ENCODE data around the gene LMF1.

The LMF1 gene

GRCh38 chr16:924063-924462, 46.7 kb downstream of the LMF1 start:
- DNase-seq = no peak

DNA sequence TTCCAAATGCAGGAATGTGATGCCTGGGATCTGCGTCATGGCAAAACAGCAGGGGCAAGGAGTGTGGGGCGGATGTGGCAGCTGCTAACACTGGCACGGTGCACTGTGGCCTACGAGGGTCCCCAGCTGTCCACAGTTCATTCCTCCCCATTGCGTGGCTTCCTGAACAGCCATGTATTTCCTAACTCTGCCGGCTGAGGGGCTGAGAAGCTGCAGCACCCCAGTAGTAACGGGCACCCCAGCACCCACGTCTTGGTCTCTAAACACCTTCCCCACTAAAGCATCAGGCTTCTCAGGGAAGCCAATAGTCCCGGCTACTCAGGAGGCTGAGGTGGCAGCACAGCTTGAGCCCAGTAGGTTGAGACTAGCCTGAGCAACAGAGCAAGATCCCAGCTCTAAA, 47.6 kb downstream of the LMF1 start:
- no peak for DNase-seq

DNA sequence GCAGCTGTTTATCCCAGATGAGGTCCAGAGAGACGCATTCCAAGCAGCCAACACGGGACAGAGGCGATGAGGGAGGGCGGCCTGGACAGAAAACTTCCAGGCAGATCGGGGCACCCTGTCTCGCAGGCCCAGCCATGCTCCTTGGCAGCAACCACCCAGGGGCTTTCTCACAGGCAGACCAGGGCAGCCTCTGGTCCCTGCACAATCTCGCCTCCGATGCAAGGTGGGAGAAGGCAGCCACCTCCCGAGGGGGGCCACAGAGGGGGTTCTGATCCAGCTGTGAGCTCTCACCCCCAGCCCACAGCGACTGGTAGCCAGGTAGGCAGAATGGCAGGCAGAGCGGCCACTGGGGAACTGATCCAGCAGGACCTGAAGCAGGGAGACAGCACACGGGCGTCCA, 48.7 kb downstream of the LMF1 start:
- no peak for DNase-seq

GRCh38 chr16:921321-921905, 49.4 kb downstream of the LMF1 start:
- no peak for DNase-seq

DNA sequence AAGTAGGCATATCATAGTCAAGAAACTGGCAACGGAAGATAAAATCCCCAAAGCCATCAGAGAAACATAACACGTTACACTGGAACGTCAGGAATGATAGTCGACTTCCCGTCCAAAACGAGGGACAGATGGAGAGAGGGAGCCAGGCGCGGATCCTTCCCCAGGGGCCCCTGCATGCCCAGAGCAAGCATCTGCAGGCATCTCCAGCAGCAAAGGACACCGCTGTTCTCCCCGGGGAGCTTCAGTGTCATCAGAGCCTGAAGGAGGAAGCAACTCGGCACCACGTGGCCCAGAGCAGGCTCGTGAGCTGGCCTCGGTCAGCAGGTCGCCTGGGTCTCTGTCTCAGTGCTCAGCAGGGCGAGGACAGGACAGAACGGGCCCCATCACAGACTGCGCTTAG, 50.1 kb downstream of the LMF1 start:
- DNase-seq = peak; percentile 85

GRCh38 chr16:920051-920681, 50.6 kb downstream of the LMF1 start:
- DNase-seq = peak; percentile 79

DNA sequence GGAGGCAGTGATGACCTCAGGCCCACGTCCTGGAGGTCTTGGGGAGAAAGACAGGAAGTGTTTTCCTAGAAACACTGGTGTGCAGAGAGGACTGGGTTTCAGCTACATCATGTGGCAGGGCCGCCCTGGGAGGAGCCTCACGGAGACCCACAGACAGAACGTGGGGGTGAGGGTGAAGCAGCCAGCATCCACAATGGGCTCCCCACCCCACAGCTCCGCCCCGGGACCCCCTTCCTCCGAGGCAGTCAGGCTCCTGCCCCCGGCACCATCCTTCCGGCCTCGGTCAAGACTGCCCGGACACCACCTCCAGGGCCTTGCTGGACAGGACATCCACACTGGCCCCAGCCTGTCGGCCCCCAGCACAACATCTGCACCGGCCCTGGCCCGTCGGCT, 51.1 kb downstream of the LMF1 start:
- DNase-seq = no peak

DNA sequence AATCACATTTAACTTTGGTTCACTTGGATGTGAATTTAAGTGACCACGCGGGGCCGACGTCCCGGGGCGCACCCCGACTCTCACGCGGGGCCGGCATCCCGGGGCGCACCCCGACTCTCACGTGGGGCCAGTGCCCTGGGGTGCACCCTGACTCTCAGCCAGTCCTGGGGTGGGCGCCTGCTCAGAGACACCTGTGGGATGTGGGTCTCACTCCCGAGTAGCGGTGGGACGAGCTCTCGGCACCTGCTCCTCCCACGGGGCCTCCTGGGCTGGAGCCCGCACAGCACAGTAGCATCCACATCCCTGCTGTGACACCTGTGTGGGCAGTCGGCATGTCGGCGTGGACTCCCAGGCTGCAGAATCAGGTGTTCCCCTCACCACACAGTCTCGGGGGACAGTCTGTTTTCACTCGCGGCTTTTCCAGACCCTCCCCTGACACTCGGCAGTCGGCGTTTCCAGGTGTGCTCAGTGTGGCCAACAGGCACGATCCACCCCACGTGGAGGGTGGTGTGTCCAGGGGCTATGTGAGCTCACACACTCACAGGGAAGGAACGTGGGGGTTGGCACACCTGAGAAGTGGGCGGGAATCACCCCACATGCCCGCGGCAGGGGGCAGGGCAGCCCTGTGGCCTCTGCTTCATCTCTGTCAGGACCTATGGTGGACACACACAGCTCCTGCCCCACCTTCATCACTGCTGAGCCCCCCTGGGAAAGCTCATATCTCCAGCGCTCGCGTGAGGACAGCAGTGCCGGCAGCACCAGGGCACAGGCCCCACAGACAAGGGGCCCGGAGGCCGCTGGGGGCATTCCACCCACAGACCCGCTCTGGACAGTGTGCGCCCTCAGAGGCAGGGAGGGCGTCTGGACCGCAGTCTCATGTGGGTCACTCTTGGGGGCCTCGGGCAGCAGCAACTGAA, 51.8 kb downstream of the LMF1 start:
- no peak for DNase-seq

GRCh38 chr16:918068-918467, 52.7 kb downstream of the LMF1 start:
- no peak for DNase-seq

DNA sequence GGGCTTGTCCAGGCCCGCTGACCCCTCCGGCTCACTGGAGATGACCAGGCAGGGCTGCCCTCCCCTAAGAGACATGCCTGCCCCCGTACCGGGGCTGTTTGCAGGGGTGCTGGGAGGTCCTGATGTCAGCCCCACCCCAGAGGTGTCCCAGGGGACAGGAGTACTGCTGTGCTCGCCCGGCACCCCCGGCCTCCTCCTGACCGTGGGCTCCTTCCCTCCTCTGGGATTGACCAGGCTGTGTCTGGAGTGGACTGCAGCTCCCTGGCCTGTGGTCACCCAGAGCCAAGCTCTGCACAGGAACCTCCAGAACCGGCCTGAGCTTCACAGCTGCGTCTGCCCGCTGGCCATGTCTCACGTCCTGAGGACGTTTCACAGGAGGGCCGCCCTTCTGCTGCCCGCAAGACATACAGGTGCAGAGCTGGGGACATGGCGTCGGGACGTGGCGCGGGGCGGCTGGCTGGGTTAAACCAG, 53.2 kb downstream of the LMF1 start:
- no peak for DNase-seq

GRCh38 chr16:916035-916799, 54.6 kb downstream of the LMF1 start:
- DNase-seq = no peak

DNA sequence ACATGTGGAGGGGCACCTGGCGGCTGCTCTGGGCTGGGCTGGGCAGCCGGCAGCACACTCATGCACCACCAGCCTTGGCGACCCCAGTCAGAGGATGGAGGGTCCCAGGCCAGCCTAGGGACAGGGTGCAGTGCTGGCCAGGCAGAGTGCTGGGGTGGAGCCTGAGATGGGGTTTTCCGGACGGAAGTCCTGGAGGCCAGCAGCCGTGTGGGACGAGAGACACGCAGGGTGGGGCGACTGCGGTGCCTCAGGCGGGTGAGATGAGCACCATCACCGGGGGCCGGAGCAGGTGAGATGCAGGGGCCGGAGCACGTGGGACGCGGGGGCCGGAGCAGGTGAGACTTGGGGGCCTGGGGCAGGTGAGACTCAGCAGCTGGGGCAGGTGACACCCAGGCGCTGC, 55.2 kb downstream of the LMF1 start:
- no peak for DNase-seq

GRCh38 chr16:914440-914839, 56.3 kb downstream of the LMF1 start:
- DNase-seq = peak; percentile 8

DNA sequence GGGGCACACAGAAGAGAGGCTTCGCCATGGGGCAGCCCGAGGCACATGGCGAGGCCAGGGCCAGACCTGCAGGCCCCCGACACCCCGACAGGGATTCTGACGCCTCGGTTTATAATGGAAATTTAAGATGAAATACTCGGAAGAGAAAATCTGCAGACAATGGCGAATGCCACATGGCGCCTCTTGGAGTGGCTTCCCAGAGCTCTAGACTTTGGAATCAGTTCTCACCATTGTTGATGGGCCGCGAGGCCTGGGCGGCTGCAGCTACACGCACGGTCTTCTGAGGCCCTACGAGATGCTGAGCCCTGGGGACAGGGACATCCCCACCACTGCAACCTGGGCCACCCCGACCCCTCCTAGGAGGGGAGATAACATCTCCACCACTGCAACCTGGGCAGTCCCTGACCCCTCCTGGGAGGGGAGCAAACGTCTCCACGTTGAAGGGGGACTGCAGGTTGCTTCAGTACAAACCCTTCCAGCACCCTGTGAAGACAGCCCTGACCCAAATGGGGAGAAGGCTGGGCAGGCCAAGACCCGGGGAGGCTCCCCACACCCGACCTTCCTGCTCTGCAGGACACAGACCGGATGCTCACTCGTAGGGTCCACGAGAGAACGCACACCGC, 56.9 kb downstream of the LMF1 start:
- DNase-seq = no peak

DNA sequence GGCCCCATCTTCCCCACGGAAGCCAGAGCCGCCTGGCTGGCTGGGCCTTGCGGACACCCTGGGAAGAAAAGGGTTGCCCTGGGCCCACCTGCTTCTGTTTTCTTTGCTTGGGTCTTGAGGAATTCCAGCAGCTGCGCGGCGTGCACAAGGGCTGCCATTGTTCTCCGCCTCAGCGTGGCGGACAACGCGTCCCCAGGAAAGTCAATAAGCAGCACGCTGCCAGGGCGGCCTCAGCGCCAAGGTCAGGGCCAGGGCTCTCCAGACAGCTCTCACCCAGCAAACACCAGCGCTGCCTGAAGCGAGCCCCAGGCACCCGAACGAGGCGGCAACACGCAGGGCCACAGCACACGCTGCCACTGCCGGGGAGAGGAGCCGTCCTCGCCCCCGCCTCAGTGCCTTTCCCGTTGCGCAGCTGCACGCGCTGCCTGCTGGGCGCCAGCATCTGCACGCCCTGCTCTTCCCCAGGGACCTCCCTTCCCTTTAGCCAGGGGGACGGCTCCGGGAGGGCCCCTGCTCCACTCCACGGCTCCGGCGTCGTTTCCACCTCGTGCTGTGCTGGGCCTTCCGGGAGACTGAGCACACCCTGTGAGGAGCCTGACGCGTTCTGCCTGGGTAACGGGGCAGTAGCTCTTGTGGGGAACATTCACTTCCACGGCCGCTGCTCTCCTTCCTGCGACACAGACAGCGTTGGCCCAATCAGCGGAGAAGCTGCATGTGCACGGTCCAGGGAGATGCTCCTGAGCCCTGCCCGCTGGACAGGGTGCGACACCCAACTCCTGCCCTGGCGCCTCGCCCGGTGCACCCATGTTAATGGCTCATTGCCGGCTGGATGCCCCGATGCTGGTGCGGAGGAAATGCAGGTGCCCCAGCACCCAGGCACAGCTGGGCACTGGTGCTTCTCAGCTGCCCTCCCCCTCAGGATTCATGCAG, 57.8 kb downstream of the LMF1 start:
- DNase-seq = no peak

DNA sequence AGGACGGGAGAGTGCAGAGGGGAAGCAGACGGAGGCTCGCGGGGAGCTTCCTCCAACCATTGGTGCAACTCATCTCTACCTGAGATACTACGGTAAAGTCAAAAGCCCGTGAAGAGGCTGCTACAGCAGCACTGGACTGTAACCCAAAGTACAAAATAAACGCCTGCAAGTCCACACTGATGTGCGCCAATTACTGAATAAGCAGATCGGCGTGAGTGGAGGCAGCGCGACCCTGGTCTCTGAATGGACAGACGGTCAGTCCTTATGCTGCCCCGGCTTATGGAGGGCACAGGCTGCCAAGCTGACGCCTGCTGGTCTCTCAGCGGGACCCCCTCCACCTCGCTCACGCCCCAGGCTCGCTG, 58.5 kb downstream of the LMF1 start:
- DNase-seq = no peak

DNA sequence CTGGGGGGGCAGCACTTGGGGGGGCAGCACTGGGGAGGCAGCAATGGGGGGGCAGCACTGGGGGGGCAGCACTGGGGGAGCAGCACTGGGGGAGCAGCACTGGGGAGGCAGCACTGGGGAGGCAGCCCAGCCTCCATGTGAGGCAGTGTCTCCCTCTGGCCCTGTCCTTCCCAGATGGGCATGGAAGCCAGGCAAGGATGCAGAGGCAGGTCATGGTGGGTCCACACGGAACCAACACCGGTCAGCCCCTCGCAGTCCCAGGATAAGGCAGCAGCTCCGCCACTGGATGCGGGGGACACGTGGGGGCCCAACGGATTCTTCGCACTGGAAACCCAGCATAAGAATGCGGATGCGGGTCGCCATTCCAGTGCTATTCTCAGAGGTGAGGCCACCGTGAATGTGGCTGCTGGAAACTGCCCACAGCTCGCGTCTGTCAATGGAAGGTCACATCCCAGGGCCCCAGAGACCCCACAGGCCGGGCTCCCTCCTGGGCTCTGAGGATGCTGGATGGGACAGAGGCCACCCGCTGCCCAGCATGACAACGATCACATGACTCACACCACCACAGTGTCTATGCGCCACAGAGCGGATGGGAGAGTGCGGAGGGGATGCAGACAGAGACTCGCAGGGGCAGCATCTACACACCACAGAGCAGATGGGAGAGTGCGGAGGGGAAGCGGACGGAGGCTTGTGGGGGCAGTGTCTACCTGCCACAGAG, 59.0 kb downstream of the LMF1 start:
- no peak for DNase-seq

DNA sequence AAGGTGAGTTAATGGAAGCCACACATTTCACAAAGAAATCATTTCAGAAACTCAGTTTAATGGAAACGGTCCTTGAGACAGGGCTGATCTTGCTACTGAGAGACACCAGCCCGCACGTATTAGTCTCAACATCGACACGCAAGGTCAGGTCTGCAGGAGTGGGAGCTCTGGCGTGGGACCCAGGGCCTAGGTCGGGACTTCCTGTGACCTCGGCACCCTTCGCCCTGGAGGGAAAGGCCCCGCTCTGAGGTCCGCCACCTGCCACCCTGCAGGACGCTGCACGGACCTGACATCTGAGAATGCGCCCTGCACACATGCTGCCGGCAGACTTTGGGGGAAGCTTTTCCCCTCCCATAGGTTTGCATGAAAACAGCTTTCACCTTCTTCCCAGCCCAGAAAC, 59.7 kb downstream of the LMF1 start:
- DNase-seq = no peak

- no peak for DNase-seq
Observed at GRCh38 chr16:910181-910580, 60.6 kb downstream of the LMF1 start.

DNA sequence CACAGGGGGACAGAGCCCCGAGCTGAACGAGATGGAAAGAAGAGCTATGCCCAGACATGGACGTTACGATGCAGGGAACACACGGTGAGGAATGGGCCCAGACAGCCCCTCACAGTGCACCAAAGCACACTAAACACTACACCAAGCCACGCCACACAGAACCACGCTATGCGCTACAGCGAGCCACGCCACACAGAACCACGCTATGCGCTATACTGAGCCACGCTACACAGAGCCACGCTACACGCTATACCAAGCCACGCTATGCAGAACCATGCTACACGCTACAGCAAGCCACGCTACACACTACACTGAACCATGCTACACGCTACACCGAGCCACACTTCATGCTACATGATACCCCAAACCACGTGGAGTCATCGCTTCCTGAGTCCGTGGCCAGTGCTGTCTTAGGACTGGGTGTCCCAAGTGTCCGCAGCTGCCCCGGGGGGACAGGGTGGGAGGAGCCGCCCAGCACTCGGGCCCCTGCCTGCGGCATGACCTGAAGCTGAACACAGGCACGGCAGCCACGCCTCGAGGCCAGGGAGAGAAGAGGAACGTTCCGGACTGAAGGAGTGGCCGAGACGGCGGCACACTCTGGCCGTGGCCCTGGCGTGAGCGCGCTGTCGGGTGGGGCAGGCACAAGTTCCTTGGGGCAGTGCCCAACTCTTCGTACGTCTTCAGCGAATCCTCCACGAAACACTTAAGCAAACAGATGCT, 61.3 kb downstream of the LMF1 start:
- DNase-seq = no peak

Data from fibroblast of skin of right biceps (primary cell).